Neural cell (in vitro differentiated cells): ENCODE data around the gene COX6B2. TPM values are rescaled to one million over a fixed set of nuclear protein-coding genes. Genes with fewer than 3 reads are reported as not detected.

Experiments
- H2AFZ ChIP-seq: fragments of 200-600, 300-800 bp; sonication (generic), shearing (Covaris generic); 2 replicates; pipeline ENCODE4 v1.6.0; 2014; ENCODE audit warnings: low read depth, mild to moderate bottlenecking, antibody characterized with exemption, low read length, moderate library complexity
- H3F3A ChIP-seq: fragments of 200-600 bp; shearing (Covaris generic); 2 replicates; pipeline ENCODE4 v1.6.1; 2016; ENCODE audit warnings: mild to moderate bottlenecking, moderate library complexity, mixed read lengths, antibody characterized with exemption, low read length; ENCODE audit not compliant: insufficient read depth, poor library complexity, severe bottlenecking
- H3K27ac ChIP-seq: fragments of 200-600, 300-800 bp; sonication (generic), shearing (Covaris generic); 2 replicates; pipeline ENCODE4 v1.5.1; 2014; ENCODE audit warnings: mild to moderate bottlenecking, low read length, moderate library complexity
- H3K27me3 ChIP-seq: fragments of 300-800, 200-600 bp; sonication (generic), shearing (Covaris generic); 2 replicates; pipeline ENCODE4 v1.6.0; 2014; ENCODE audit warnings: mild to moderate bottlenecking, low read depth, low read length, moderate library complexity; ENCODE audit not compliant: insufficient read depth
- H3K36me3 ChIP-seq: fragments of 300-800, 200-600 bp; sonication (generic), shearing (Covaris generic); 2 replicates; pipeline ENCODE4 v1.5.1; 2014; ENCODE audit warnings: mild to moderate bottlenecking, antibody characterized with exemption, low read length, moderate library complexity; ENCODE audit not compliant: insufficient read depth
- H3K4me2 ChIP-seq: fragments of 300-800, 200-600 bp; sonication (generic), shearing (Covaris generic); 2 replicates; pipeline ENCODE4 v1.6.0; 2014; ENCODE audit warnings: mild to moderate bottlenecking, low read length
- H3K4me3 ChIP-seq: fragments of 300-800, 200-600 bp; sonication (generic), shearing (Covaris generic); 2 replicates; pipeline ENCODE4 v1.5.1; 2014; ENCODE audit warnings: mild to moderate bottlenecking, low read length, moderate library complexity
- H3K79me2 ChIP-seq: fragments of 200-600 bp; shearing (Covaris generic); replicated peaks from 2 replicates; pipeline ENCODE4 v1.6.0; 2014; ENCODE audit warnings: mild to moderate bottlenecking, low read length, moderate library complexity; ENCODE audit not compliant: insufficient read depth
- H3K9ac ChIP-seq: fragments of 300-800, 200-600 bp; sonication (generic), shearing (Covaris generic); 2 replicates; pipeline ENCODE4 v1.6.1; 2016; ENCODE audit warnings: mild to moderate bottlenecking, low read length, mixed read lengths
- H3K9me2 ChIP-seq: fragments of 200-600 bp; shearing (Covaris generic); 2 replicates; pipeline ENCODE4 v1.6.1; 2016; ENCODE audit warnings: mild to moderate bottlenecking, low read length, mixed read lengths; ENCODE audit not compliant: insufficient read depth
- H3K9me3 ChIP-seq: fragments of 200-600, 300-800 bp; sonication (generic), shearing (Covaris generic); 2 replicates; pipeline ENCODE4 v1.6.1; 2016; ENCODE audit warnings: mild to moderate bottlenecking, mixed run types, low read length, moderate library complexity, mixed read lengths
- H4K20me1 ChIP-seq: fragments of 200-600 bp; shearing (Covaris generic); 2 replicates; pipeline ENCODE4 v1.6.1; 2016; ENCODE audit warnings: mild to moderate bottlenecking, mixed run types; ENCODE audit not compliant: insufficient read depth
- EP300 ChIP-seq: fragments of 450-650 bp; conservative IDR thresholded peaks from 2 replicates; pipeline ENCODE4 v1.6.1; 2014; ENCODE audit warnings: antibody characterized with exemption, mild to moderate bottlenecking, moderate library complexity; ENCODE audit not compliant: poor library complexity, severe bottlenecking
- EZH2 ChIP-seq: fragments of 200-600, 300-800 bp; shearing (Covaris generic), sonication (generic); IDR thresholded peaks from 2 replicates; pipeline ENCODE4 v1.6.1; 2014; ENCODE audit warnings: antibody characterized with exemption, low read length, borderline replicate concordance, mild to moderate bottlenecking; ENCODE audit not compliant: insufficient read depth, poor library complexity, severe bottlenecking
- MXI1 ChIP-seq: fragments of 450-650 bp; conservative IDR thresholded peaks from 2 replicates; pipeline ENCODE4 v1.6.1; 2014; ENCODE audit warnings: antibody characterized with exemption, mild to moderate bottlenecking; ENCODE audit not compliant: poor library complexity, severe bottlenecking
- POLR2AphosphoS5 ChIP-seq: IDR thresholded peaks from 2 replicates; pipeline ENCODE4 v1.6.1; 2012
- RAD21 ChIP-seq: fragments of 450-650 bp; conservative IDR thresholded peaks from 2 replicates; pipeline ENCODE4 v1.6.1; 2014; ENCODE audit warnings: antibody characterized with exemption, mild to moderate bottlenecking, moderate library complexity
- SMC3 ChIP-seq: fragments of 450-650 bp; conservative IDR thresholded peaks from 2 replicates; pipeline ENCODE4 v1.6.1; 2014; ENCODE audit warnings: antibody characterized with exemption, mild to moderate bottlenecking, moderate library complexity; ENCODE audit not compliant: poor library complexity
- TAF1 ChIP-seq: IDR thresholded peaks from 2 replicates; pipeline ENCODE4 v1.6.1; 2012; ENCODE audit warnings: low read depth
- polyA plus RNA-seq: library from polyadenylated mRNA; depleted of rRNA; stranded (reverse); fragments of >200 nt; gene quantifications from 2 replicates; pipeline ENCODE4 v1.2.3, GENCODE V29; 2014
- TF ChIP-seq, protein P1 (sequence below): IDR thresholded peaks from 2 replicates; pipeline ENCODE4 v1.6.1; 2012; ENCODE audit warnings: borderline replicate concordance
- TF ChIP-seq, protein P2 (sequence below): fragments of 450-650 bp; IDR thresholded peaks from 2 replicates; pipeline ENCODE4 v1.5.1; 2014; ENCODE audit warnings: antibody characterized with exemption, mild to moderate bottlenecking, moderate library complexity; ENCODE audit not compliant: poor library complexity, severe bottlenecking

COX6B2 gene
- polyA plus RNA-seq, 1 donor from 2014 or later, result 0.17 TPM

DNA sequence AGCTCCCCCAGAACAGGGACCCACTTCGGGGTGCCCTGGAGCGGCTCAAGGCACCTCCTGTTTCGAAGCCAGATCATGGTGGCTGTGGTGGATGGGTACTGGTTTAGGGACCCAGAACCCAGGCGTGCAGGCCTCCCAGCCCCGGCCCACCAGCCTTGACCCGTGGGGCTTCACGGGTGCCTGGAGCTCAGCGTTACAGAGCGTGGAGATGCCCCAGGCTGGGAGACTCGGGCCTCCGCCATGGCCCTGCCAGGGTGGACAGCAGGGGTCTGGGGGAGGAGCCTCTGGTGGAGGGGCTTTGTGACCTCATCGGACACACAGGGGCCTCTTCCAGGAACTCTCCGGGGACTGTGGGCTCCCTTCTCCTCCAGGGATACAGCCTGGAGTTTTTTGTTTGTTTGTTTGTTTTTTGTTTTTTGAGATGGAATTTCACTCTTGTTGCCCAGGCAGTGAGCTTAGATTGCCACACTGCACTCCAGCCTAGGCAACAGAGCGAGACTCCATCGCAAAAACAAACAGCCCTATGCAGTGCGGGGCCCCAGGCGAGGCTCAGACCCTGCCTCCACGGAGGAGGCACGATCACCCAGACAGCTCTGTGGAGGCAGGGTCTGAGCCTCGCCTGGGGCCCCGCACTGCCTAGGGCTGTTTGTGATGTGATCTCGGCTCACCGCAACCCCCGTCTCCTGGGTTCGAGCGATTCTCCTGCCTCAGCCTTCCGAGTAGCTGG, 8.6 kb upstream of the COX6B2 start, which contains the start of gene GARIN5B:
GARIN5B (minus strand) TSS at position 271 of the 727 bp plus-strand sequence; CDS start at position 77, 194 bp downstream.
- H3K79me2 ChIP-seq, result no peaks in the 10 kb centered on the region
- no peaks in the 10 kb centered on the region for H3F3A ChIP-seq
- no peak within 1 kb of the TSS for H2AFZ ChIP-seq
- no peaks in the 10 kb centered on the region for H3K9me2 ChIP-seq
- no peaks in the 10 kb centered on the region for H4K20me1 ChIP-seq
- H3K9me3 ChIP-seq, result no peaks in the 10 kb centered on the region
- H3K4me3 ChIP-seq, result no peak within 1 kb of the TSS
- no peak within 1 kb of the TSS for H3K27ac ChIP-seq
- no peak within 1 kb of the TSS for H3K4me2 ChIP-seq
- H3K27me3 ChIP-seq, result peaks cover 6% of the 10 kb centered on the region
- TF ChIP-seq EZH2, result no peak
- TF ChIP-seq, protein P1, sequence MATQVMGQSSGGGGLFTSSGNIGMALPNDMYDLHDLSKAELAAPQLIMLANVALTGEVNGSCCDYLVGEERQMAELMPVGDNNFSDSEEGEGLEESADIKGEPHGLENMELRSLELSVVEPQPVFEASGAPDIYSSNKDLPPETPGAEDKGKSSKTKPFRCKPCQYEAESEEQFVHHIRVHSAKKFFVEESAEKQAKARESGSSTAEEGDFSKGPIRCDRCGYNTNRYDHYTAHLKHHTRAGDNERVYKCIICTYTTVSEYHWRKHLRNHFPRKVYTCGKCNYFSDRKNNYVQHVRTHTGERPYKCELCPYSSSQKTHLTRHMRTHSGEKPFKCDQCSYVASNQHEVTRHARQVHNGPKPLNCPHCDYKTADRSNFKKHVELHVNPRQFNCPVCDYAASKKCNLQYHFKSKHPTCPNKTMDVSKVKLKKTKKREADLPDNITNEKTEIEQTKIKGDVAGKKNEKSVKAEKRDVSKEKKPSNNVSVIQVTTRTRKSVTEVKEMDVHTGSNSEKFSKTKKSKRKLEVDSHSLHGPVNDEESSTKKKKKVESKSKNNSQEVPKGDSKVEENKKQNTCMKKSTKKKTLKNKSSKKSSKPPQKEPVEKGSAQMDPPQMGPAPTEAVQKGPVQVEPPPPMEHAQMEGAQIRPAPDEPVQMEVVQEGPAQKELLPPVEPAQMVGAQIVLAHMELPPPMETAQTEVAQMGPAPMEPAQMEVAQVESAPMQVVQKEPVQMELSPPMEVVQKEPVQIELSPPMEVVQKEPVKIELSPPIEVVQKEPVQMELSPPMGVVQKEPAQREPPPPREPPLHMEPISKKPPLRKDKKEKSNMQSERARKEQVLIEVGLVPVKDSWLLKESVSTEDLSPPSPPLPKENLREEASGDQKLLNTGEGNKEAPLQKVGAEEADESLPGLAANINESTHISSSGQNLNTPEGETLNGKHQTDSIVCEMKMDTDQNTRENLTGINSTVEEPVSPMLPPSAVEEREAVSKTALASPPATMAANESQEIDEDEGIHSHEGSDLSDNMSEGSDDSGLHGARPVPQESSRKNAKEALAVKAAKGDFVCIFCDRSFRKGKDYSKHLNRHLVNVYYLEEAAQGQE, result no peak
- TF ChIP-seq TAF1, result no peak
- TF ChIP-seq RAD21, result no peak
- TF ChIP-seq MXI1, result no peak
- no peak for TF ChIP-seq EP300
- no peaks in the 10 kb centered on the region for H3K36me3 ChIP-seq
- H3K9ac ChIP-seq, result no peak within 1 kb of the TSS

DNA sequence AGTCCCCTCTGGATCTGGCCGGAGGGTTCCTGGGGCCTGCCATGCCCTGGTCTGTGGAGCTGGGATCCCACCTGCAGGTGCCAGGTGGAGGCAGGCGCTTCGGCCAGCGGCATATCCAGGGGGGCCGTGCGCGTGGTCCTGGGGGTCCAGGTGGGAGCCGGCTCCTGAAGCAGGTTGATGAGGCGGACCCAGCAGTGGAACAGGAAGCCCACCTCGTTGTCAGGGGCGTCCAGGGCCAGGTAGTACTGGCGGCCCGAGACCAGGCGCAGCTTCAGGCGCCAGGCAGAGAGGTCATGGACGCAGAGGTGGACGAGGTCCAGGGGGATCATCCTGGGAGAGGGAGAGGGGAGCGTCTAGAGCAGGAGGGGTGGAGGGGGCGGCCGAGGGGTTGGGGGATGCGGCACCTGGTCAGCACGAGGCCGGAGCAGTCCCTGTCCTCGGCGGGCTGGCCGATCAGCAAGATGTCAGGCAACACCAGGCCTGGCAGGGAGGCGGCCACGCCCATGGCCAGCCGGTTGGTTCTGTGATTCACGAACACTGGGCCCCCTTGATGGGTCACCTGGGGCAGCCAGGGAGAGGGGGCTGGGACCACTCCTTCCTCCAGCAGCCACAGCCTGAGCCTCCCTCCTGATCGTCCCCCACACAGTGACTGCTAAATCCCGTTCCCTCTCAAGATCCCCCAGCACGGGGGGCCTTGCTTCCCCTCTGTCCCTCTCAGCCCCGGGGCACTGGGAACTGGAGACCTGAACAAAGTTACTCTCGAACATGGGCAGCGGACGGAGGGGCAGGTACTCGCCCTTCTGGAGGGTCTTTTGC, 7.9 kb upstream of the COX6B2 start:
- Histone ChIP-seq H3K4me2 (no peak overlapping the region), H3F3A (no peaks in the 10 kb centered on the region), H3K9me2 (no peaks in the 10 kb centered on the region), H3K79me2 (no peaks in the 10 kb centered on the region), H3K4me3 (no peak overlapping the region), H3K27me3 (no peaks in the 10 kb centered on the region), H3K9ac (no peak overlapping the region), H3K9me3 (no peaks in the 10 kb centered on the region), H2AFZ (no peak overlapping the region), H4K20me1 (no peaks in the 10 kb centered on the region), H3K36me3 (no peaks in the 10 kb centered on the region), H3K27ac (no peak overlapping the region)
- TF ChIP-seq, protein P2, sequence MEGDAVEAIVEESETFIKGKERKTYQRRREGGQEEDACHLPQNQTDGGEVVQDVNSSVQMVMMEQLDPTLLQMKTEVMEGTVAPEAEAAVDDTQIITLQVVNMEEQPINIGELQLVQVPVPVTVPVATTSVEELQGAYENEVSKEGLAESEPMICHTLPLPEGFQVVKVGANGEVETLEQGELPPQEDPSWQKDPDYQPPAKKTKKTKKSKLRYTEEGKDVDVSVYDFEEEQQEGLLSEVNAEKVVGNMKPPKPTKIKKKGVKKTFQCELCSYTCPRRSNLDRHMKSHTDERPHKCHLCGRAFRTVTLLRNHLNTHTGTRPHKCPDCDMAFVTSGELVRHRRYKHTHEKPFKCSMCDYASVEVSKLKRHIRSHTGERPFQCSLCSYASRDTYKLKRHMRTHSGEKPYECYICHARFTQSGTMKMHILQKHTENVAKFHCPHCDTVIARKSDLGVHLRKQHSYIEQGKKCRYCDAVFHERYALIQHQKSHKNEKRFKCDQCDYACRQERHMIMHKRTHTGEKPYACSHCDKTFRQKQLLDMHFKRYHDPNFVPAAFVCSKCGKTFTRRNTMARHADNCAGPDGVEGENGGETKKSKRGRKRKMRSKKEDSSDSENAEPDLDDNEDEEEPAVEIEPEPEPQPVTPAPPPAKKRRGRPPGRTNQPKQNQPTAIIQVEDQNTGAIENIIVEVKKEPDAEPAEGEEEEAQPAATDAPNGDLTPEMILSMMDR, result no peak
- no peak for TF ChIP-seq POLR2AphosphoS5
- no peak for TF ChIP-seq TAF1
- no peak for TF ChIP-seq RAD21
- TF ChIP-seq, protein P1, result no peak
- TF ChIP-seq EP300, result no peak
- TF ChIP-seq MXI1, result no peak
- no peak for TF ChIP-seq SMC3
- no peak for TF ChIP-seq EZH2
